ENCODE measurements around the gene STAB1.
A peak's percentile ranks its signal among the peaks of the same experiment; 100 is the strongest.

The STAB1 gene

GRCh38 chr3:52534281-52535183, 39.4 kb downstream of the STAB1 start:
- DNase-seq (ENCODE audit: low read depth), result no peak

GRCh38 chr3:52535411-52536111, 40.4 kb downstream of the STAB1 start:
- DNase-seq (ENCODE audit: low read depth), result no peak

GRCh38 chr3:52536112-52536368, 40.9 kb downstream of the STAB1 start:
- DNase-seq (ENCODE audit: low read depth), result no peak

- peak; percentile 91 for DNase-seq (ENCODE audit: low read depth)
These were observed 41.4 kb downstream of the STAB1 start, which contains the start of gene UQCC5 for GRCh38 chr3:52536369-52537164. Gene UQCC5 (plus strand): TSS chr3:52536605. CDS start chr3:52536756, 151 bp downstream.

GRCh38 chr3:52537165-52537620, 42.1 kb downstream of the STAB1 start:
- DNase-seq (ENCODE audit: low read depth), result no peak

- DNase-seq (ENCODE audit: low read depth), result no peak
These were observed 42.7 kb downstream of the STAB1 start for GRCh38 chr3:52537726-52538421.

- DNase-seq (ENCODE audit: low read depth), result no peak
These were observed 44.0 kb downstream of the STAB1 start for GRCh38 chr3:52539010-52539653.

GRCh38 chr3:52541050-52541449, 45.9 kb downstream of the STAB1 start:
- no peak for DNase-seq (ENCODE audit: low read depth)

- no peak for DNase-seq (ENCODE audit: low read depth)
These were observed 49.8 kb downstream of the STAB1 start for GRCh38 chr3:52544937-52545336.

- no peak for DNase-seq (ENCODE audit: low read depth)
These were observed 51.2 kb downstream of the STAB1 start for GRCh38 chr3:52546111-52546901.

GRCh38 chr3:52547143-52547542, 52.0 kb downstream of the STAB1 start:
- no peak for DNase-seq (ENCODE audit: low read depth)

GRCh38 chr3:52551118-52551517, 56.0 kb downstream of the STAB1 start:
- no peak for DNase-seq (ENCODE audit: low read depth)

- no peak for DNase-seq (ENCODE audit: low read depth)
These were observed 57.0 kb downstream of the STAB1 start for GRCh38 chr3:52552089-52552488.

GRCh38 chr3:52554026-52554755, 59.1 kb downstream of the STAB1 start:
- no peak for DNase-seq (ENCODE audit: low read depth)

GRCh38 chr3:52555056-52555455, 59.9 kb downstream of the STAB1 start:
- no peak for DNase-seq (ENCODE audit: low read depth)

- DNase-seq (ENCODE audit: low read depth), result no peak
These were observed 62.1 kb downstream of the STAB1 start for GRCh38 chr3:52557011-52557960.

- no peak for DNase-seq (ENCODE audit: low read depth)
These were observed 63.3 kb downstream of the STAB1 start for GRCh38 chr3:52558436-52558835.

- DNase-seq (ENCODE audit: low read depth), result no peak
These were observed 66.0 kb downstream of the STAB1 start for GRCh38 chr3:52561028-52561747.
